ENCODE data around the gene PLCE1.

PLCE1 gene

GRCh38 chr10:94016727-94017714, 23.3 kb downstream of the PLCE1 start:
- no peak for TF ChIP-seq CTCF (IDR thresholded peaks at IDR 0.05; ENCODE audit: borderline replicate concordance, insufficient read depth, low read depth, low read length)
- no peak overlapping the region for H3K4me3 ChIP-seq (ENCODE audit: low read depth, low read length)

- TF ChIP-seq CTCF (IDR thresholded peaks at IDR 0.05; ENCODE audit: borderline replicate concordance, insufficient read depth, low read depth, low read length) = no peak
Observed at GRCh38 chr10:94018107-94018506, 24.4 kb downstream of the PLCE1 start.

DNA sequence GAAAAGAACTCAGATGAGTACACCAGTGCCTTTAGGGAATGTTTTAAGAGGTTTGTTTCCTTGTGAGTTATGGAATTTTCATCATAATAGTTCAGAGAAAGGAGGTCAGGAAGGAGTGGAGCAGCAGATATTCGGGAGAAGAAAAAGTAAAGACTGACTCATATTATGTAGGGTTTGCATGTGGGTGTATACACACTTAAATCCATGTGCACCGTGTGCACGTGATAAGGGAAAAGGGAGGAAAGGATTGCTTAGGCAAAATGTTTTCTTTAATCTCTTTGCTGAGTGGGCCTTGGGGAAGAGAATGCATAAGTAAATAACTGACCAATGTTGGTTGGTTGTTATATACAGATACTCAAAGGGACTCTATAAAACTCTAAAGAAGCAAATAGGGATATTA, 30.2 kb downstream of the PLCE1 start:
- no peak for TF ChIP-seq CTCF (IDR thresholded peaks at IDR 0.05; ENCODE audit: borderline replicate concordance, insufficient read depth, low read depth, low read length)
- H3K4me3 ChIP-seq (ENCODE audit: low read depth, low read length) = no peak overlapping the region

More at GRCh38 chr10:94018107-94018506, 24.4 kb downstream of the PLCE1 start:
- H3K4me3 ChIP-seq (ENCODE audit: low read depth, low read length) = no peak overlapping the region

DNA sequence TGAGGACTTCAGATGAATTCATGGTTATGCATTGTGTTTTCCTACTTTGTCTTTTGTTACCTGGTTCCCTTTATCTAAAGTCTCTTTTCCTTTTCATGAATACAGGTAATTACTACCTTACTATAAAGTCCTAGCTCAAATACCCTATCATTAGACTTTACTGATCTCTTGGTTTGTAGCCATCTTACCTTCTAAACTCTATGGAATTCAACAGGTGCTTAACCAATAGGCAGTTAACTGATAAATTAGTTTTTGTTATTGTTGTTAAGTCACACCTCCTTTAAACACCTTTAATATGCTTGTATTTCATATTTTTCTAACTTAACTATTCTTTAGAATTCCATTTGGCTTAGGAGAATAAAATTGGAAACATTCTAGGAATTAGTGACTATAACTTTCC, 30.7 kb downstream of the PLCE1 start:
- no peak overlapping the region for H3K4me3 ChIP-seq (ENCODE audit: low read depth, low read length)
- no peak for TF ChIP-seq CTCF (IDR thresholded peaks at IDR 0.05; ENCODE audit: borderline replicate concordance, insufficient read depth, low read depth, low read length)

GRCh38 chr10:94025806-94026205, 32.1 kb downstream of the PLCE1 start:
- TF ChIP-seq CTCF (IDR thresholded peaks at IDR 0.05; ENCODE audit: borderline replicate concordance, insufficient read depth, low read depth, low read length) = no peak
- no peak overlapping the region for H3K4me3 ChIP-seq (ENCODE audit: low read depth, low read length)

GRCh38 chr10:94027197-94027596, 33.5 kb downstream of the PLCE1 start:
- TF ChIP-seq CTCF (IDR thresholded peaks at IDR 0.05; ENCODE audit: borderline replicate concordance, insufficient read depth, low read depth, low read length) = no peak
- H3K4me3 ChIP-seq (ENCODE audit: low read depth, low read length) = no peak overlapping the region

- TF ChIP-seq CTCF (IDR thresholded peaks at IDR 0.05; ENCODE audit: borderline replicate concordance, insufficient read depth, low read depth, low read length) = no peak
- H3K4me3 ChIP-seq (ENCODE audit: low read depth, low read length) = no peak overlapping the region
Observed at GRCh38 chr10:94029955-94030354, 36.2 kb downstream of the PLCE1 start.

Measured in GM12875 (cell line).